RWPE2 (cell line): ENCODE data around the gene FBRSL1.

Experiments
- ATAC-seq: fragments of 200-7000 bp; cut with Tn5 transposase; 3 replicates; pipeline ENCODE4 v1.9.1; 2021; ENCODE audit warnings: low read depth
- DNase-seq: peaks from one replicate; pipeline ENCODE4 v3.0.0-alpha.2; 2020; ENCODE audit warnings: low spot score
- H3K27ac ChIP-seq: fragments of 450-650 bp; 2 replicates; pipeline ENCODE4 v1.5.1; 2017; ENCODE audit warnings: mild to moderate bottlenecking; ENCODE audit not compliant: poor library complexity, severe bottlenecking
- H3K27me3 ChIP-seq: fragments of 250-450 bp; sonication (Bioruptor Pico); 2 replicates; pipeline ENCODE4 v1.5.1; 2021; ENCODE audit warnings: mild to moderate bottlenecking, moderate library complexity; ENCODE audit not compliant: insufficient read depth, poor library complexity, severe bottlenecking
- H3K36me3 ChIP-seq: fragments of 250-450 bp; sonication (Bioruptor Pico); 2 replicates; pipeline ENCODE4 v1.5.1; 2020; ENCODE audit warnings: low read depth, mild to moderate bottlenecking, moderate library complexity
- H3K4me1 ChIP-seq: fragments of 250-450 bp; sonication (Bioruptor Pico); 2 replicates; pipeline ENCODE4 v1.5.1; 2021; ENCODE audit warnings: mild to moderate bottlenecking, moderate library complexity; ENCODE audit not compliant: insufficient read depth, poor library complexity, severe bottlenecking
- H3K4me3 ChIP-seq: fragments of 250-450 bp; sonication (Bioruptor Pico); 2 replicates; pipeline ENCODE4 v1.5.1; 2021; ENCODE audit warnings: mild to moderate bottlenecking, moderate library complexity; ENCODE audit not compliant: severe bottlenecking
- H3K9me3 ChIP-seq: fragments of 250-450 bp; sonication (Bioruptor Pico); 2 replicates; pipeline ENCODE4 v1.5.1; 2021; ENCODE audit warnings: mild to moderate bottlenecking, moderate library complexity; ENCODE audit not compliant: severe bottlenecking
- TF ChIP-seq, protein P1 (sequence below): fragments of 450-650 bp; IDR thresholded peaks from one replicate; pipeline ENCODE4 v1.5.1; 2017; ENCODE audit warnings: mild to moderate bottlenecking, moderate library complexity; ENCODE audit not compliant: poor library complexity, severe bottlenecking

Gene FBRSL1

DNA sequence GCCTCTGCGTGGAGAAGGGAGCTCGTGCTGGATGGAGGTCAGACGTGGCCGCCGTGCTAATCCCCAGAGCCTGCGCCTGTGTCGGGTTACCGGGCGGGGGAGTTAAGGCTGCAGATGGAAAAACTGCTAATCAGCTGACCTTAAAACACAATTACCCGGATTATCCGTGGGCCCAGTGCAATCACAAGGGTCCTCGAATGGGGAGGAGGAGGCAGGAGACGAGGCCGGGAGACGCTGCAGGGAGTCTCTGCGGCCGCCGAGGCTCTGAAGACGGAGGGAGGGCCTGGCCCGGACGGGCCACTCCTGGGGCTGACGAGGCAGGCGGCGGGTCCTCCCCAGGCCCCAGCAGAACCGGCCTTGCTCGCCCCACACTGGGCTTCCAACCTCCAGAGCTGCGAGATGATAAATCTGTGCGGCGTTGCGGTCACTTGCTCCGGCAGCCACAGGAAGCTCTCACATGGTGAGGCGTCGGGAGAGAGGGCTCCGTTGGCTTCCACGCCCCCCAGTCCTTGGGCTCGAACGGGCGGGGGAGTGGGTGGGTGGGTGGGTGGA, 32.9 kb upstream of the FBRSL1 start:
- ATAC-seq = no peak
- no peaks in the 10 kb centered on the region for H3K27me3 ChIP-seq

DNA sequence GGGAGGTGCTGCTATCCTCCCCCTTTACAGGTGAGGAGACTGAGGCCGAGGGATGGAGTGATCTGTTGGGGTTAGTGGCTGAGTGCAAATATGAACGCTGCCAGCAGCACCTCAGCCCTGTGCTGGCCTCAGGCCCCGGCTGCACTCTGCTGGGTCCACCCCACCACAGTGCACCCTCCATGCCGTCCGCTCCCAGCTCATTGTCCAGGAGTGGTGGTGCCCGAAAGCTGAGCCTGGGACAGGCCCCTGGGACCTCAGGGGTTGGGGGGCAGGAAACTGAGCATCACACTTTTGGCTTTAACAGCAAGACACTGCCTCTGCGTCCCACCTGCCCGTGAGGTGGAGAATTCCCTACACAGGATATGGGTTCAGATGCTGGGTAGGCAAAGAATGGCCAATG, 31.5 kb upstream of the FBRSL1 start:
- no peak for DNase-seq

More for the DNA sequence above, 32.9 kb upstream of the FBRSL1 start:
- H3K27ac ChIP-seq = no peak overlapping the region
- H3K36me3 ChIP-seq = no peaks in the 10 kb centered on the region
- no peak overlapping the region for H3K4me3 ChIP-seq
- no peak for DNase-seq
- TF ChIP-seq, protein P1, sequence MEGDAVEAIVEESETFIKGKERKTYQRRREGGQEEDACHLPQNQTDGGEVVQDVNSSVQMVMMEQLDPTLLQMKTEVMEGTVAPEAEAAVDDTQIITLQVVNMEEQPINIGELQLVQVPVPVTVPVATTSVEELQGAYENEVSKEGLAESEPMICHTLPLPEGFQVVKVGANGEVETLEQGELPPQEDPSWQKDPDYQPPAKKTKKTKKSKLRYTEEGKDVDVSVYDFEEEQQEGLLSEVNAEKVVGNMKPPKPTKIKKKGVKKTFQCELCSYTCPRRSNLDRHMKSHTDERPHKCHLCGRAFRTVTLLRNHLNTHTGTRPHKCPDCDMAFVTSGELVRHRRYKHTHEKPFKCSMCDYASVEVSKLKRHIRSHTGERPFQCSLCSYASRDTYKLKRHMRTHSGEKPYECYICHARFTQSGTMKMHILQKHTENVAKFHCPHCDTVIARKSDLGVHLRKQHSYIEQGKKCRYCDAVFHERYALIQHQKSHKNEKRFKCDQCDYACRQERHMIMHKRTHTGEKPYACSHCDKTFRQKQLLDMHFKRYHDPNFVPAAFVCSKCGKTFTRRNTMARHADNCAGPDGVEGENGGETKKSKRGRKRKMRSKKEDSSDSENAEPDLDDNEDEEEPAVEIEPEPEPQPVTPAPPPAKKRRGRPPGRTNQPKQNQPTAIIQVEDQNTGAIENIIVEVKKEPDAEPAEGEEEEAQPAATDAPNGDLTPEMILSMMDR = no peak
- peaks cover 3% of the 10 kb centered on the region for H3K4me1 ChIP-seq
- no peaks in the 10 kb centered on the region for H3K9me3 ChIP-seq

DNA sequence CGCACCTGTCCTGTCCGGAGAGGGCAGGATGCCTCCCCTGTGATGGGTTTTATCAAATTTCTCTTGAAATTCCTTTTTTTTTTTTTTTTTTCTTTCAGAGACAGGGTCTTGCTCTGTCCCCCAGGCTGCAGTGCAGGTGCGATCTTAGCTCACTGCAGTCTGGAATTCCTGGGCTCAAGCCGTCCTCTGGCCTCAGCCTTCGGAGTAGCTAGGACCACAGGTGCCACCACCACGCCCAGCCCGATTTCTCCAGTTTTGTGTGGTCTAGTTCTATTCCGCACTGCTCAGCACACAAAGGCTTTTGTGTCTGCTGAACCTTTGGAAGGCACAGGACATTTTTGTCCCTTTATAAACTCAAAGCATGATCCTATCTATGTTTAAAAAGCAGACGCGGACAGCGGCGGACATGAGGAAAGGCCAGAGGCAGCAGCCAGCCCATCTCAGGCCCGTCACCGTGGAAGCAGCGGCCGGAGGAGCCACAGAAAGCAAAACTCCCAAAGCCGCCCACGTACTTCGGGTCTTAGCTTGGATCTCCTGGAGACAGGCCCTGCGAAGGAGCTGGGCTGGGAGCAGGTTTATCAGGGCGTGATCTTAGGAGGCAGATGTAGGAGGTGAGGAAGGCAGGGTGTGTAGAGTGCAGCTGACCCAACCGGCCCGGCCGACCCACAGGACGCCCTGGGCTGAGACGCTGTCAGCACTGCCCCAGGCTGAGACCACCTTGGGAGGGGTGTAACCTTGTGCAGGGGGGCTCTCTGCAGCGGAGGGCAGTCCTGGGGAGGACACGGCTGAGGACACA, 30.9 kb upstream of the FBRSL1 start:
- Histone ChIP-seq H3K4me1 (no peaks in the 10 kb centered on the region), H3K27ac (no peak overlapping the region), H3K4me3 (no peak overlapping the region), H3K27me3 (no peaks in the 10 kb centered on the region), H3K36me3 (no peaks in the 10 kb centered on the region), H3K9me3 (no peaks in the 10 kb centered on the region)
- no peak for ATAC-seq
- TF ChIP-seq, protein P1 = no peak
- no peak for DNase-seq

More for the DNA sequence above, 31.5 kb upstream of the FBRSL1 start:
- no peak overlapping the region for H3K27ac ChIP-seq
- H3K4me1 ChIP-seq = peaks cover under 1% of the 10 kb centered on the region
- H3K27me3 ChIP-seq = no peaks in the 10 kb centered on the region
- no peak for ATAC-seq
- TF ChIP-seq, protein P1 = no peak
- H3K4me3 ChIP-seq = no peak overlapping the region
- no peaks in the 10 kb centered on the region for H3K9me3 ChIP-seq
- no peaks in the 10 kb centered on the region for H3K36me3 ChIP-seq

DNA sequence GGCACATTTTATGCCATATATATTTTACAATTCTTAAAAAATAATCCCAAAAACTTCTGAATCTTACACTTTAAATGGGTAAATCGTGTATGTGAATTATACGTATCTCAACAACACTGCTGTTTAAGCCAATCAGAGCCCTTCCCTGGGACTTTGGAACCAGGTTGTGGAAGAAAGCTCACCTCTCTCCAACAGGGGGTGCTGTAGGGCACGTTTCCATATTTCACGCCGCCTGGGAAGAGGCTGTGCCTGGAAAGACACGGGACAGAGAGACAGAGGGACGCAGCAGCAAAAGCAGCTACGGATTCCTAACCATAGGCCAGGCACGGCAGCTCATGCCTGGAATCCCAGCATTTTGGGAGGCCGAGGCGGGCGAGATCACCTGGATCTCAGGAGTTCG, 29.4 kb upstream of the FBRSL1 start:
- Histone ChIP-seq H3K27ac (no peak overlapping the region), H3K4me1 (no peaks in the 10 kb centered on the region), H3K36me3 (no peaks in the 10 kb centered on the region), H3K27me3 (no peaks in the 10 kb centered on the region), H3K9me3 (no peaks in the 10 kb centered on the region), H3K4me3 (no peak overlapping the region)
- ATAC-seq = no peak
- no peak for DNase-seq
- TF ChIP-seq, protein P1 = no peak

DNA sequence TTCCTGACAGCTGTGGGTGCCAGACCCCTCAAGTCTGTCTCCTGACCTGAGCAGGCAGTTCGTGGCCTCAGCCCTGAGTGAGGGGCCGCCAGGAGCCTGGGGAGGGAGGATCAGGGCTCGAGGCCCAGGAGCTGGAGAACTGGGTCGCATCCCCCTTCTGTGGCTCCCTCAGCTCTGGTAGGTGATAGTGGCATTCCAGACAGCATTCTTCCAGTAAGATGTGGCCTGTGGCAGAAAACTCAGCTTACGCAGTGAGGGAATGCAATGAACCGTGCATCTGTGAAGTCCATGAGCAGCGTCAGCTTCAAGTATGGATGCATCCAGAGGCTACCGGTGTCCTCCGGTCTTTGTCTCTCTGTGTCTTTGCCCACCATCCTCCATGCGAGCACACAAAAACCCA, 28.4 kb upstream of the FBRSL1 start:
- TF ChIP-seq, protein P1 = no peak
- Histone ChIP-seq H3K27ac (no peak overlapping the region), H3K4me3 (no peak overlapping the region), H3K9me3 (no peaks in the 10 kb centered on the region), H3K27me3 (no peaks in the 10 kb centered on the region), H3K4me1 (no peaks in the 10 kb centered on the region), H3K36me3 (no peaks in the 10 kb centered on the region)
- ATAC-seq (no peak), DNase-seq (no peak)
